DMS114 treated with DMSO at 0.1 percent for 48 hours (cell line): ENCODE measurements around the gene STARD3.
A peak's percentile ranks its signal among the peaks of the same experiment; 100 is the strongest.
"Not testable (repeated sequence)": the region's sequence is repeated elsewhere in the genome, so short reads cannot be mapped to it uniquely, and the experiment has no call there.

Source experiments
- DNase-seq: peaks from one replicate; lab custom pipeline; 2025; ENCODE audit not compliant: unreplicated experiment; lab: John Stamatoyannopoulos, UW

STARD3 gene

GRCh38 chr17:39687101-39687545, 50.2 kb downstream of the STARD3 start:
- DNase-seq, result no peak

GRCh38 chr17:39687546-39688474, 50.9 kb downstream of the STARD3 start, which contains the start of gene PGAP3:
TSS of gene PGAP3 (minus strand) at chr17:39688057. CDS start at chr17:39688014, 43 bp downstream.
- DNase-seq, result peak; percentile 88

- DNase-seq, result no peak
Measured at GRCh38 chr17:39688475-39688835, 51.5 kb downstream of the STARD3 start.

GRCh38 chr17:39688945-39689344, 52.0 kb downstream of the STARD3 start:
- DNase-seq, result no peak

- no peak for DNase-seq
Measured at GRCh38 chr17:39694593-39694992, 57.6 kb downstream of the STARD3 start.

GRCh38 chr17:39695089-39695474, 58.1 kb downstream of the STARD3 start:
- no peak for DNase-seq

GRCh38 chr17:39696731-39697130, 59.8 kb downstream of the STARD3 start:
- no peak for DNase-seq

- DNase-seq, result no peak
Measured at GRCh38 chr17:39697961-39698360, 61.0 kb downstream of the STARD3 start.

GRCh38 chr17:39699157-39699817, 62.3 kb downstream of the STARD3 start:
- DNase-seq, result not testable (repeated sequence)

GRCh38 chr17:39699818-39700147, 62.8 kb downstream of the STARD3 start, which contains the start of gene ERBB2:
TSS of gene ERBB2 (plus strand) at chr17:39700064. CDS start at chr17:39700239, 175 bp downstream.
- peak; percentile 59 for DNase-seq

GRCh38 chr17:39700148-39700987, 63.4 kb downstream of the STARD3 start:
- no peak for DNase-seq

GRCh38 chr17:39701012-39701783, 64.3 kb downstream of the STARD3 start:
- DNase-seq, result no peak

GRCh38 chr17:39701784-39702422, 65.0 kb downstream of the STARD3 start:
- no peak for DNase-seq

GRCh38 chr17:39702901-39703893, 66.3 kb downstream of the STARD3 start:
- DNase-seq, result no peak

- DNase-seq, result no peak
Measured at GRCh38 chr17:39703913-39704312, 67.0 kb downstream of the STARD3 start.

- DNase-seq, result no peak
Measured at GRCh38 chr17:39704821-39705551, 68.0 kb downstream of the STARD3 start.

GRCh38 chr17:39705786-39706348, 68.9 kb downstream of the STARD3 start:
- DNase-seq, result no peak

- DNase-seq, result no peak
Measured at GRCh38 chr17:39706383-39706782, 69.4 kb downstream of the STARD3 start.
